Activated T-cell treated with anti-CD3 and anti-CD28 coated beads, Interleukin-2, amount 50 U/mL, for 1 hour (primary cell): ENCODE results near the gene TSPAN12.
A peak's percentile ranks its signal among the peaks of the same experiment; 100 is the strongest.
"Not testable (repeated sequence)": the region's sequence is repeated elsewhere in the genome, so short reads cannot be mapped to it uniquely, and the experiment has no call there.

ENCODE experiments used
- DNase-seq: peaks from one replicate; pipeline ENCODE4 v3.0.0-alpha.2; 2020

Gene TSPAN12, protein sequence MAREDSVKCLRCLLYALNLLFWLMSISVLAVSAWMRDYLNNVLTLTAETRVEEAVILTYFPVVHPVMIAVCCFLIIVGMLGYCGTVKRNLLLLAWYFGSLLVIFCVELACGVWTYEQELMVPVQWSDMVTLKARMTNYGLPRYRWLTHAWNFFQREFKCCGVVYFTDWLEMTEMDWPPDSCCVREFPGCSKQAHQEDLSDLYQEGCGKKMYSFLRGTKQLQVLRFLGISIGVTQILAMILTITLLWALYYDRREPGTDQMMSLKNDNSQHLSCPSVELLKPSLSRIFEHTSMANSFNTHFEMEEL

GRCh38 chr7:120857588-120858573 is at the start of gene TSPAN12:
Gene TSPAN12, minus strand, starts transcription at chr7:120858144. Its CDS starts 1,381 bp downstream, at chr7:120856763.
- DNase-seq: peak; percentile 52

- DNase-seq: no peak
These were observed 41.0 kb upstream of the TSPAN12 start for GRCh38 chr7:120898715-120899499.

DNA sequence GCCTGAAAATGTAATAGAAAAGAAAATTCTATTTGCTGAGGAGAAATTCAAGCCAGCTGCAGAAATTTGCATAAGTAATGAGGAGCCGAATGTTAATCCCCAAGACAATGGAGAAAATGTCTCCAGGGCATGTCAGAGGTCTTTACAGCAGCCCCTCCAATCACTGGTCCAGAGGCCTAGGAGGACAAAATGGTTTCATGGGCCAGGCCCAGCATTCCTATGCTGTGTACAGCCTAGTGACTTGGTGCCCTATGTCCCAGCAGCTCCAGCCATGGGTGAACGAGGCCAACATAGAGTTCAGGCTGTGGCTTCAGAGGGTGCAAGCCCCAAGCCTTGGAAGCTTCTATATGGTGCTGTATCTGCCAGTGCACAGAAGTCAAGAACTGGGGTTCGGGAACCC is 37.3 kb upstream of the TSPAN12 start:
- not testable (repeated sequence) for DNase-seq

- not testable (repeated sequence) for DNase-seq
These were observed 27.7 kb upstream of the TSPAN12 start for GRCh38 chr7:120885602-120886001.

DNA sequence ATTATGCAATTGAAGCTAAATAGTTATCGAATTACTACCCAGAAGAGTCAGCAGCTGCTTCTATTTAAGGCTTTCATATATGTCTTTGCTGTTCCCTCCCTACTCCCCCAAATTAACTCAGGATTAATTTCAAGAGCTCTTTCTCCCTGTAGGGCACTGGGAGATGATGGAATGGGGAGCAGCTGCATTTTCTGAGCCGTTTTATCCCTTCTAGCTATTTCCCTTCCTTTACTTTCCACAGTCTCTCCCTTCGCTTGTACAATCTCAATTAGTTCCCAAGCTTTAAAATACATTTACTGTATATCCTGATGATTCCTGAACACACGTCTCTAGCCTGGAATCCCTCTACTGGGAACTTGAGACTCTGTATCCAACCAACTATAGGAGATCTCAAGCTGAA is 19.8 kb upstream of the TSPAN12 start:
- no peak for DNase-seq

GRCh38 chr7:120876922-120877321 is 19.0 kb upstream of the TSPAN12 start:
- DNase-seq: no peak

GRCh38 chr7:120874722-120875121 is 16.8 kb upstream of the TSPAN12 start:
- DNase-seq: no peak

GRCh38 chr7:120874016-120874415 is 16.1 kb upstream of the TSPAN12 start:
- DNase-seq: no peak

GRCh38 chr7:120873401-120873800 is 15.5 kb upstream of the TSPAN12 start:
- DNase-seq: no peak

DNA sequence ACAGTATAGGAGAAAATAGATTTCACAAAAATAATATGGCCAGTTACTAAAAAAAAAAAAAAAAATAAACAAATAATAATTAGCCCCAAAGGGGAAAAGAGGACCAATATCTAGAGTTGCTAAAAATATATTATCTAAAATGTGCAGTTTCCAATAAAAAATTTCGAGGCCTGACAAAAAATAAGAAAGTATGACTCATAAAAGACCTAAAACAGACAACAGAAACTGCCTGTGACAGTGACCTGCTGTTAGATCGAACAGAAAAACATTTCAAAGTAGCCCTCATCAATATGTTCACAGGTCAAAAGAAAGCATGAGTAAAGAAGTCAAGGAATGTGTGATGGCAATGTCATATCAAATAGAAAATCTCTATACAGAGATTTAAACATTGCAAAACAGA is 11.8 kb upstream of the TSPAN12 start:
- DNase-seq: no peak

- DNase-seq: no peak
These were observed 10.0 kb upstream of the TSPAN12 start for GRCh38 chr7:120867932-120868331.

DNA sequence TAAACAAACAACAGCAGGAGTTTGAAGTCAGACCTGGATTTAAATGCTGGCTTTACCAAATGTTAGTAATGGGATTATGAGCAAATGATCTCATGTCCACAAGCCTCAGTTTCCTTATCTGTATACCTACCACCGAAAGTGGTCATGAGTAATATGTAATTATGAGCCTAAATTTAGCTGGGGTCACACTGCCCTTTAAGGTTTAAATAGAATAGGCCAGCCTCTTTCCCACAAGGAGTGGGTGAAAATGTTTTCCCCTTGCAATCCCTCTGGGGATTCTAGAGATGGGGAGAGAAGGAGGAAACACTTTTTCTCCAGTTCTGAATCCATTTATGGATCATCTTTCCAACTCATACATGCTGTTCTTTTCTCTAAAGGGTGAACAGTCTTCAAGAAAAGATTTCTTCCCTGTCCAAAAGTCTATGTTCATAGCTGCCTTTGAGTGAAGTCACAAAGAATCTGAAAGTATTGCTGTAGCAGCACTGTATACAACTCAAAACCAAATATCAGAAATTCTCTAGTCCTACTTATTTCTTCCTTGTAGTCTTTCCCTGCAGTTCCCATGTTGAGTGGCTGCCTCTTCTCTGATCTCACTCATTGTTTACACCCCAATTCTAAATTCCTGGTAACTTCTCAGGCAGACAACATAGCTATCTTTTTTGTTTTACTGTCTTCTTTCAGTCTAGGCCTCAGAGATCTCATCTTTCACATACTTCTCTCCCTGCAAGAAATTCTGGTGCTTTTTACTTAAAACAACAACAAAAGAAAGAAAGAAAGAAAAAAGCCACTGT is 7.4 kb upstream of the TSPAN12 start:
- no peak for DNase-seq

GRCh38 chr7:120864141-120864900 is 6.4 kb upstream of the TSPAN12 start:
- no peak for DNase-seq

DNA sequence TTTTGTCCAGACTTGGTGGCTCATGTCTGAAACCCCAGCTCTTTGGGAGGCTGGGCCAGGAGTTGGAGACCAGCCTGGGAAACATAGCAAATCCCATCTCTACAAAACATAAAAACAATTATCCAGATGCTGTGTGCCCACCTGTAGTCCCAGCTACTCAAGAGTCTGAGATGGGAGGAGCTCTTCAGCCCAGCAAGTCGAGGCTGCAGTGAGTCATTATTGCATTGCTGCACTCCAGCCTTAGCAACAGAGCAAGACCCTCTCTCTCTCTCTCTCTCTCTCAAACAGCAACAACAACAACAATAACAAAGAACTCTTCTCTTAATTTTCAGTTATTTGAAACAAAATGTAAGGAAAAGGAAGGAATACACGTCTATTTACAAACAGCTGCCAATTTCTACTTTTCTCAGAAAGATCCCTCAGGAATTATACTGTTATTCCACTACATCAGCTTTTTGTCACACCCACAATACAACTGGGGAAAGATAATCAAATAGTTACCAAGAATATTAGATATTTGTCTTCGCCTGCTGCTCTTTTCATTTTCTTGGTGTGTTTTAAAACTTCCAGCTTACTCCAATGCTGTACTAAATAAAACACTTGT is 5.1 kb upstream of the TSPAN12 start:
- DNase-seq: no peak

- no peak for DNase-seq
These were observed 2.2 kb upstream of the TSPAN12 start for GRCh38 chr7:120860156-120860555.

GRCh38 chr7:120859459-120859858 is 1.5 kb upstream of the TSPAN12 start:
- DNase-seq: no peak

DNA sequence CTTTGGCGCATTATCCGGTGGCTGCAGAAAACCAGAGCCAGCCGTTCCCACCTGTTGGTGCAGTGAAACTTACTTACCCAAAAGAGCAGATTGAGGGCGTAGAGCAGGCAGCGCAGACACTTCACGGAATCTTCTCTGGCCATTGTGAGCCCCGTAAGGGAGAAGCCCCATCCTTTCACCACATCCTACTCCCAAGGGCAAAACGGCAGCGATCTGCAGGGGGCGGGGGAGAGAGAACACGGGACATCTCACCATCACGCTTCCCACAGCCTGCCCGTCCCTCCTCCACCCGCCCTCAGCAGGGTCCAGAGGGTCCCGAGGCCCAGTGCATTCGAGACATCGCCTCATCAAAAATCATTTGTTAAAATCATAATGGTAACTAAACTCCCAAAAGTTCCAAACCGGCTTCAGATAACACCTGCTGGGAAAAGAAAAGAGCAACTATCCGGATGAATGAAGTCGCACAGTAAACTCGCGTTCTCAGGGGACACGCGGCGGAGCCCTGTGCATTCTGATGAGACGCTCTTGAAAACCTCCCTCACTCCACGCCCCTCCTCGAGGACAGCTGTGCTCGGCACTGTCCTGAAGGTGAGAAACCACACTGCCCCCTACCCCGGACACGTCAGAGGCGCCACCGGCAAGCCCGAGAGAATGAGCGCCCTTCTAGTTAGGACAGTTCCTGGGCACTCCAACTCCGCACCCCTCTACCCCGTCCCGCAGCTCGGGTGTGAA is 1.2 kb downstream of the TSPAN12 start:
- peak; percentile 22 for DNase-seq

GRCh38 chr7:120856198-120856597 is 1.7 kb downstream of the TSPAN12 start:
- no peak for DNase-seq

DNA sequence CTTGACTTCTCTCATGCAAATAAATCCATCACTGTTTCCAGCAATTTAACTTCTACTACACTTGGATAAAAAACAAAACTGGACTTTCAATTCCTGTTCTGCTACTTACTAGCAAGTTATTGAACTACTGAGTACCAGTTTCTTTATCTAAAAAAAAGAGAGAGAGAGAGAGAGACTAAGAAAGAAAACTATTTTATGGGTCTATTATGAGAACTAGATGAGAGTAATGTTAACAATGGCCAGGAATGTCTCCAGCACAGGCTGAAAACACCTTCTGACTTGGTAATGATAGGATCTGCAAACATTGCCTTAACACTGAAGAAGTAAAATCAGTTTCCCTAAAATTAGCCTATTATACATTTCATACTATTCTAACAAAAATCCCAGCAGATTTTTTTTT is 5.2 kb downstream of the TSPAN12 start:
- no peak for DNase-seq

- DNase-seq: no peak
These were observed 14.8 kb downstream of the TSPAN12 start for GRCh38 chr7:120843109-120843508.
